Suprapubic skin (tissue), 4 donors: ENCODE data around the gene ACSF2. TPM values are rescaled to one million over a fixed set of nuclear protein-coding genes. Genes with fewer than 3 reads are reported as not detected.

Source experiments
- DNase-seq, 2 donors: peaks; one replicate each; pipeline ENCODE4 v3.0.0-alpha.2; 2019; ENCODE audit warnings: low spot score in 2 of 2
- H3K27ac ChIP-seq: fragments of 200-600 bp; sonication (generic); one replicate; pipeline ENCODE4 v1.5.1; 2019
- H3K27me3 ChIP-seq: fragments of 200-600 bp; sonication (generic); one replicate; pipeline ENCODE4 v1.5.1; 2019
- H3K36me3 ChIP-seq: fragments of 200-600 bp; sonication (generic); one replicate; pipeline ENCODE4 v1.5.1; 2019
- H3K4me1 ChIP-seq: fragments of 200-600 bp; sonication (generic); one replicate; pipeline ENCODE4 v1.5.1; 2019
- H3K4me3 ChIP-seq: fragments of 200-600 bp; sonication (generic); one replicate; pipeline ENCODE4 v1.5.1; 2019; ENCODE audit warnings: mild to moderate bottlenecking
- H3K9me3 ChIP-seq: fragments of 200-600 bp; sonication (generic); one replicate; pipeline ENCODE4 v1.5.1; 2019
- CTCF ChIP-seq, 2 donors: fragments of 200-600 bp in 1 of 2; fragments of 450-650 bp in 1 of 2; sonication (generic) in 1 of 2; IDR thresholded peaks; one replicate each; pipeline ENCODE4 v1.5.1; 2016 to 2019; ENCODE audit warnings: antibody characterized with exemption in 2 of 2, mild to moderate bottlenecking in 1 of 2, moderate library complexity in 1 of 2
- EP300 ChIP-seq: sonication (generic); formaldehyde crosslinking; IDR thresholded peaks from one replicate; pipeline ENCODE4 v1.6.1; 2017; ENCODE audit warnings: antibody characterized with exemption
- POLR2A ChIP-seq, 2 donors: fragments of 450-650 bp; IDR thresholded peaks; one replicate each; pipeline ENCODE4 v1.6.1; 2017; ENCODE audit warnings: antibody characterized with exemption in 2 of 2, mild to moderate bottlenecking in 2 of 2, moderate library complexity in 2 of 2
- POLR2AphosphoS5 ChIP-seq, 3 donors: sonication (generic); formaldehyde crosslinking; IDR thresholded peaks; one replicate each; pipeline ENCODE4 v1.6.1; 2017; ENCODE audit warnings: antibody characterized with exemption in 3 of 3
- WGBS: methylation state at CpG from one replicate; pipeline ENCODE4 v1.1.5; 2018; 5-methylcytosine and 5-hydroxymethylcytosine counted together
- total RNA-seq, 4 donors: library from RNA; depleted of rRNA; stranded (reverse); fragments of >200 nt; gene quantifications; one replicate each; pipeline ENCODE4 v1.1.0, GENCODE V29; 2016

The ACSF2 gene
- total RNA-seq, 4 donors from 2014 or later, result 61.2 to 164 (median 69.8) TPM

GRCh38 chr17:50495217-50495823 lies 69.3 kb downstream of the ACSF2 start:
- Histone ChIP-seq H3K27me3 (no peaks in the 10 kb centered on the region), H3K27ac (no peak overlapping the region), H3K36me3 (no peaks in the 10 kb centered on the region), H3K4me1 (no peaks in the 10 kb centered on the region), H3K4me3 (no peak overlapping the region), H3K9me3 (no peaks in the 10 kb centered on the region)
- DNase-seq, result no peak
- no peak for TF ChIP-seq CTCF (IDR thresholded peaks at IDR 0.05)
- no peak for TF ChIP-seq POLR2AphosphoS5 (IDR thresholded peaks at IDR 0.05)
- TF ChIP-seq POLR2A (IDR thresholded peaks at IDR 0.05), result no peak
- TF ChIP-seq EP300, result no peak
- WGBS, result 90% methylated on average over 8 of the region's 8 CpGs

GRCh38 chr17:50495918-50496317 lies 69.9 kb downstream of the ACSF2 start:
- no peak for TF ChIP-seq POLR2AphosphoS5 (IDR thresholded peaks at IDR 0.05)
- TF ChIP-seq POLR2A (IDR thresholded peaks at IDR 0.05), result no peak
- no peak for TF ChIP-seq EP300
- no peak for TF ChIP-seq CTCF (IDR thresholded peaks at IDR 0.05)
- 97% methylated on average over 8 of the region's 8 CpGs for WGBS

GRCh38 chr17:50498021-50498874 lies 72.2 kb downstream of the ACSF2 start:
- TF ChIP-seq POLR2A (IDR thresholded peaks at IDR 0.05) (no peak), CTCF (IDR thresholded peaks at IDR 0.05) (no peak), EP300 (no peak), POLR2AphosphoS5 (IDR thresholded peaks at IDR 0.05) (no peak)
- DNase-seq, result no peak

More at GRCh38 chr17:50495918-50496317, 69.9 kb downstream of the ACSF2 start:
- no peak overlapping the region for H3K27ac ChIP-seq
- H3K4me3 ChIP-seq, result no peak overlapping the region
- no peaks in the 10 kb centered on the region for H3K27me3 ChIP-seq
- H3K4me1 ChIP-seq, result no peaks in the 10 kb centered on the region
- DNase-seq, result no peak
- no peaks in the 10 kb centered on the region for H3K36me3 ChIP-seq
- H3K9me3 ChIP-seq, result no peaks in the 10 kb centered on the region

GRCh38 chr17:50499270-50499669 lies 73.3 kb downstream of the ACSF2 start:
- no peak for TF ChIP-seq POLR2A (IDR thresholded peaks at IDR 0.05)
- no peak for TF ChIP-seq POLR2AphosphoS5 (IDR thresholded peaks at IDR 0.05)
- TF ChIP-seq EP300, result no peak
- no peak for TF ChIP-seq CTCF (IDR thresholded peaks at IDR 0.05)
- Histone ChIP-seq H3K27ac (no peak overlapping the region), H3K4me3 (no peak overlapping the region), H3K27me3 (no peaks in the 10 kb centered on the region), H3K4me1 (no peaks in the 10 kb centered on the region), H3K9me3 (no peaks in the 10 kb centered on the region), H3K36me3 (no peaks in the 10 kb centered on the region)
- no peak for DNase-seq

More at GRCh38 chr17:50498021-50498874, 72.2 kb downstream of the ACSF2 start:
- no peak overlapping the region for H3K27ac ChIP-seq
- H3K9me3 ChIP-seq, result no peaks in the 10 kb centered on the region
- no peaks in the 10 kb centered on the region for H3K36me3 ChIP-seq
- no peak overlapping the region for H3K4me3 ChIP-seq
- 73% methylated on average over 7 of the region's 7 CpGs for WGBS
- H3K4me1 ChIP-seq, result no peaks in the 10 kb centered on the region
- no peaks in the 10 kb centered on the region for H3K27me3 ChIP-seq

GRCh38 chr17:50499721-50500120 lies 73.7 kb downstream of the ACSF2 start:
- H3K4me3 ChIP-seq, result no peak overlapping the region
- no peak for TF ChIP-seq EP300
- TF ChIP-seq CTCF (IDR thresholded peaks at IDR 0.05), result no peak
- no peak for TF ChIP-seq POLR2A (IDR thresholded peaks at IDR 0.05)
- TF ChIP-seq POLR2AphosphoS5 (IDR thresholded peaks at IDR 0.05), result no peak
- no peaks in the 10 kb centered on the region for H3K27me3 ChIP-seq
- H3K27ac ChIP-seq, result no peak overlapping the region
- WGBS, result 95% methylated on average over 2 of the region's 2 CpGs
- H3K36me3 ChIP-seq, result no peaks in the 10 kb centered on the region
- H3K4me1 ChIP-seq, result no peaks in the 10 kb centered on the region
- DNase-seq, result no peak
- no peaks in the 10 kb centered on the region for H3K9me3 ChIP-seq
